HG03575 (cell line): ENCODE results near the gene AGTR1.

Experiments used
- ATAC-seq: cut with Tn5 transposase; IDR thresholded peaks from one replicate; pipeline ENCODE4 v1.9.1; 2021; ENCODE audit not compliant: unreplicated experiment, insufficient number of reproducible peaks, low FRiP score; ENCODE audit errors: extremely low read depth

Gene AGTR1

GRCh38 chr3:148697306-148698189 is at the start of gene AGTR1:
Gene AGTR1, plus strand, starts transcription at chr3:148697903. Its CDS starts 43,133 bp downstream, at chr3:148741036.
- no peak for ATAC-seq

GRCh38 chr3:148648685-148649352 is 48.9 kb upstream of the AGTR1 start:
- ATAC-seq, result no peak

GRCh38 chr3:148651549-148651948 is 46.2 kb upstream of the AGTR1 start:
- ATAC-seq, result no peak

GRCh38 chr3:148654433-148654832 is 43.3 kb upstream of the AGTR1 start:
- no peak for ATAC-seq

GRCh38 chr3:148657470-148657869 is 40.2 kb upstream of the AGTR1 start:
- ATAC-seq, result no peak

GRCh38 chr3:148659512-148659911 is 38.2 kb upstream of the AGTR1 start:
- ATAC-seq, result no peak

- ATAC-seq, result no peak
These were observed 17.4 kb upstream of the AGTR1 start for GRCh38 chr3:148680289-148680688.

GRCh38 chr3:148681080-148681479 is 16.6 kb upstream of the AGTR1 start:
- no peak for ATAC-seq

GRCh38 chr3:148682997-148683396 is 14.7 kb upstream of the AGTR1 start:
- ATAC-seq, result no peak

GRCh38 chr3:148694116-148694515 is 3.6 kb upstream of the AGTR1 start:
- ATAC-seq, result no peak

- no peak for ATAC-seq
These were observed 597 bp downstream of the AGTR1 start for GRCh38 chr3:148698190-148698810.

GRCh38 chr3:148705314-148705713 is 7.6 kb downstream of the AGTR1 start:
- no peak for ATAC-seq

GRCh38 chr3:148707601-148708380 is 10.1 kb downstream of the AGTR1 start:
- ATAC-seq, result no peak

GRCh38 chr3:148708409-148708808 is 10.7 kb downstream of the AGTR1 start:
- ATAC-seq, result no peak

- no peak for ATAC-seq
These were observed 12.0 kb downstream of the AGTR1 start for GRCh38 chr3:148709560-148710253.

- no peak for ATAC-seq
These were observed 13.0 kb downstream of the AGTR1 start for GRCh38 chr3:148710665-148711064.

GRCh38 chr3:148711981-148712666 is 14.4 kb downstream of the AGTR1 start:
- ATAC-seq, result no peak

- ATAC-seq, result no peak
These were observed 16.8 kb downstream of the AGTR1 start for GRCh38 chr3:148714521-148714920.
